Esophagus muscularis mucosa (tissue), 4 donors: ENCODE results near the gene GNRHR. TPM values are rescaled to one million over a fixed set of nuclear protein-coding genes. Genes with fewer than 3 reads are reported as not detected.

Experiments
- DNase-seq: peaks from one replicate; pipeline ENCODE4 v3.0.0-alpha.2; 2017; ENCODE audit errors: extremely low spot score
- H3K27ac ChIP-seq, 4 donors: fragments of 200-600 bp; sonication (generic); replicated peaks in 1 of 4; 1 replicate in 3 of 4; 2 replicates in 1 of 4; pipeline ENCODE4 v1.5.1; 2016 to 2019; ENCODE audit warnings: mild to moderate bottlenecking in 1 of 4
- H3K27me3 ChIP-seq, 4 donors: fragments of 200-600 bp; sonication (generic); one replicate each; pipeline versions ENCODE4 v1.5.1 to v1.6.0; 2016 to 2019
- H3K36me3 ChIP-seq, 4 donors: fragments of 200-600 bp; sonication (generic); one replicate each; pipeline ENCODE4 v1.5.1; 2016 to 2019
- H3K4me1 ChIP-seq, 4 donors: fragments of 200-600 bp; sonication (generic); one replicate each; pipeline ENCODE4 v1.5.1; 2016 to 2019
- H3K4me3 ChIP-seq, 4 donors: fragments of 200-600 bp; sonication (generic); 1 replicate in 2 of 4; 2 replicates in 2 of 4; pipeline ENCODE4 v1.5.1; 2016 to 2019; ENCODE audit warnings: mild to moderate bottlenecking in 4 of 4, moderate library complexity in 1 of 4
- H3K9me3 ChIP-seq, 4 donors: fragments of 200-600 bp; sonication (generic); 1 replicate in 3 of 4; 2 replicates in 1 of 4; pipeline ENCODE4 v1.5.1; 2016 to 2019
- CTCF ChIP-seq, 3 experiments: fragments of 200-600 bp in 2 of 3; fragments of 450-650 bp in 1 of 3; sonication (generic) in 2 of 3; IDR thresholded peaks; one replicate each; pipeline ENCODE4 v1.5.1; 2017 to 2019; ENCODE audit warnings: antibody characterized with exemption in 3 of 3, mild to moderate bottlenecking in 2 of 3, moderate library complexity in 1 of 3
- EP300 ChIP-seq: sonication (generic); formaldehyde crosslinking; IDR thresholded peaks from one replicate; pipeline ENCODE4 v1.6.1; 2017; ENCODE audit warnings: antibody characterized with exemption
- POLR2A ChIP-seq: fragments of 450-650 bp; IDR thresholded peaks from one replicate; pipeline ENCODE4 v1.6.1; 2017; ENCODE audit warnings: antibody characterized with exemption, moderate library complexity, mild to moderate bottlenecking, low read depth
- POLR2AphosphoS5 ChIP-seq, 2 donors: sonication (generic); formaldehyde crosslinking; IDR thresholded peaks; one replicate each; pipeline ENCODE4 v1.6.1; 2017; ENCODE audit warnings: antibody characterized with exemption in 2 of 2
- WGBS: methylation state at CpG from one replicate; pipeline ENCODE4 v1.1.5; 2018; 5-methylcytosine and 5-hydroxymethylcytosine counted together
- intact Hi-C: fragments of 100-400 bp; cut with DNase I; formaldehyde crosslinking; loops from one replicate; pipeline ENCODE4 v1.15.1; 2023
- total RNA-seq, 4 donors: library from RNA; depleted of rRNA; stranded (reverse); fragments of >200 nt; gene quantifications; one replicate each; pipeline versions ENCODE4 v1.1.0 to v1.2.1, GENCODE V29; 2016

The GNRHR gene
- total RNA-seq, 4 donors from 2014 or later, result 0.11 TPM; not detected in 3

GRCh38 chr4:67779631-67780030 is 25.4 kb upstream of the GNRHR start:
- Histone ChIP-seq H3K4me3 (no peak overlapping the region), H3K27me3 (no peaks in the 10 kb centered on the region), H3K4me1 (no peaks in the 10 kb centered on the region), H3K9me3 (no peaks in the 10 kb centered on the region), H3K27ac (no peak overlapping the region), H3K36me3 (no peaks in the 10 kb centered on the region)
- 89% methylated on average over 2 of the region's 2 CpGs for whole genome bisulfite sequencing
- intact Hi-C loops, result no loop called here
- TF ChIP-seq POLR2A (no peak), EP300 (no peak), POLR2AphosphoS5 (IDR thresholded peaks at IDR 0.05) (no peak), CTCF (IDR thresholded peaks at IDR 0.05) (no peak)
- no peak for DNase-seq

- Histone ChIP-seq H3K27me3 (no peaks in the 10 kb centered on the region), H3K4me1 (no peaks in the 10 kb centered on the region), H3K4me3 (no peak overlapping the region), H3K9me3 (no peaks in the 10 kb centered on the region), H3K36me3 (no peaks in the 10 kb centered on the region), H3K27ac (no peak overlapping the region)
- 57% methylated on average over 1 of the region's 1 CpG for WGBS
- TF ChIP-seq POLR2AphosphoS5 (IDR thresholded peaks at IDR 0.05), result no peak
- intact Hi-C loops, result no loop called here
- no peak for DNase-seq
These were observed 22.6 kb upstream of the GNRHR start for GRCh38 chr4:67776746-67777145.

GRCh38 chr4:67770422-67770821 is 16.2 kb upstream of the GNRHR start:
- WGBS, result 47% methylated on average over 3 of the region's 3 CpGs
- no peak overlapping the region for H3K4me3 ChIP-seq
- no peaks in the 10 kb centered on the region for H3K9me3 ChIP-seq
- intact Hi-C loops, result no loop called here
- H3K4me1 ChIP-seq, result no peaks in the 10 kb centered on the region
- no peak for DNase-seq
- TF ChIP-seq CTCF (IDR thresholded peaks at IDR 0.05) (no peak), POLR2AphosphoS5 (IDR thresholded peaks at IDR 0.05) (no peak), EP300 (no peak), POLR2A (no peak)
- no peaks in the 10 kb centered on the region for H3K36me3 ChIP-seq
- no peaks in the 10 kb centered on the region for H3K27me3 ChIP-seq
- no peak overlapping the region for H3K27ac ChIP-seq

GRCh38 chr4:67765928-67766327 is 11.7 kb upstream of the GNRHR start:
- Histone ChIP-seq H3K4me1 (no peaks in the 10 kb centered on the region), H3K36me3 (no peaks in the 10 kb centered on the region), H3K9me3 (no peaks in the 10 kb centered on the region), H3K27me3 (no peaks in the 10 kb centered on the region), H3K27ac (no peak overlapping the region), H3K4me3 (no peak overlapping the region)
- WGBS, result 85% methylated on average over 1 of the region's 1 CpG
- DNase-seq, result no peak
- intact Hi-C loops, result no loop called here
- no peak for TF ChIP-seq CTCF (IDR thresholded peaks at IDR 0.05)
- TF ChIP-seq POLR2AphosphoS5 (IDR thresholded peaks at IDR 0.05), result no peak
- no peak for TF ChIP-seq EP300
- no peak for TF ChIP-seq POLR2A

- no peak for DNase-seq
- TF ChIP-seq POLR2AphosphoS5 (IDR thresholded peaks at IDR 0.05) (no peak), POLR2A (no peak), EP300 (no peak), CTCF (IDR thresholded peaks at IDR 0.05) (no peak)
- H3K27me3 ChIP-seq, result no peaks in the 10 kb centered on the region
- H3K36me3 ChIP-seq, result no peaks in the 10 kb centered on the region
- H3K4me3 ChIP-seq, result no peak overlapping the region
- no peaks in the 10 kb centered on the region for H3K9me3 ChIP-seq
- no peak overlapping the region for H3K27ac ChIP-seq
- no peaks in the 10 kb centered on the region for H3K4me1 ChIP-seq
- whole genome bisulfite sequencing, result 75% methylated on average over 2 of the region's 2 CpGs
- intact Hi-C loops, result no loop called here
These were observed 11.2 kb upstream of the GNRHR start for GRCh38 chr4:67765401-67765800.
